ENCODE results near the gene RPS15A. TPM values are rescaled to one million over a fixed set of nuclear protein-coding genes. Genes with fewer than 3 reads are reported as not detected.
"Not testable (repeated sequence)": the region's sequence is repeated elsewhere in the genome, so short reads cannot be mapped to it uniquely, and the experiment has no call there.

RPS15A gene
- total RNA-seq, 1 donor from 2014 or later: 1,000 TPM

- intact Hi-C loops (cut with DNase I): no loop called here
- DNase-seq (ENCODE audit: low spot score) (no peak), ATAC-seq (no peak)
These were observed 10.2 kb upstream of the RPS15A start for GRCh38 chr16:18800293-18800692.

DNA sequence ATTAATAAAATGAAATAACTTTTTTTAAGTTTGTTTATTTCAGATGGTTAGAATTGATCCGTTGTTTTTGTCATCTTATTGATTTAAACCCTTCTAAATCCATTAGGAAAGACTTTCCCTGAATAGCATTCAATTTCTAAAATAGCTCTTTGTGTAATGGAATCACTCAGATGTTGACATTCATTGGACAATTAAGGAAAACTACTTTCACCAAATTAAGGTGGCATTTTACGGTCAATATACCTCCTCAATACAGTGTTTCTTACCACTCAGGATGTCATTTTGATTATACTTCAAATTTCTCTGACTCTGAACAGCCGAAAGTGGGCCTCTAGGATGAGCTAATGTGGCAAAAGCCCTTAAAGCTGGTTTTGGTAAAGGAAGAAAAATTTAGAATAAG is 9.4 kb upstream of the RPS15A start:
- DNase-seq (ENCODE audit: low spot score) (no peak), ATAC-seq (no peak)
- intact Hi-C loops (cut with DNase I): no loop called here

DNA sequence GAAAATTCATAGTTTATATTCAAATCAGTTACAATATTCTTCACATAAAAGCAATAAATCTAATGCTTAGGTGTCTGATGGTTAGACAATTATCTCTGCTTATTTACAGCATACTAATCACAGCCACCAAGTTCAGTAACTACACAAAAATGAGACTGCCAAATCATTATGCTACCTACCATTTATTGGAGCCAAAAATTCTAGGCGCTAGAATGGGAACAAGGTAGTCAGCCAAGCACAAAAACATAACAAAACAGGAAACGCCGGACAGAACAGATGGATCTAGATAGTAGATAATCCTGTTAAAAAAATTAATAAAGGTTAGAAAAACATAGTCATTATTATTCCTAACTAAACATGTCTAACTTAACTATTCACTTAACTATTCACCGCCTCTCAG is 7.6 kb upstream of the RPS15A start:
- DNase-seq (ENCODE audit: low spot score) (no peak), ATAC-seq (no peak)
- intact Hi-C loops (cut with DNase I): no loop called here

DNA sequence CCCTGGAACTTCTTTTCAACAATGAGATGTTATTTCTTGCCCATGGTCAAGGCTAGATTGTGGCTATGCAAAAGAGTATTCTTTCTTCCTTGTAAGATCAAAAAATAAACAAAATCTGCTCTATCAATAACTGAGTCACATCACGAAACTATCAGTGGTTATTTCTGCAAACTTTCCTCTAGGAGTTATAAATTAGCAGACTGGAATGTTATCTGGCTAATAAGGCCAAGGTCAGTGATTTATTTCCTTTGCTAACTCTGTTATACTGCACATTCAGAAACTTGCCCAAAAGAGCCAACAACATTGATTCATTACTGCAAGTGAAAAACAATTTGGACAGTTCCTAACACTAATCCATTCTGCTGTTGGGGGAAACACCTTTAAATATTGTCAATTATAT is 6.2 kb upstream of the RPS15A start:
- ATAC-seq: no peak
- intact Hi-C loops (cut with DNase I): no loop called here
- DNase-seq (ENCODE audit: low spot score): no peak

DNA sequence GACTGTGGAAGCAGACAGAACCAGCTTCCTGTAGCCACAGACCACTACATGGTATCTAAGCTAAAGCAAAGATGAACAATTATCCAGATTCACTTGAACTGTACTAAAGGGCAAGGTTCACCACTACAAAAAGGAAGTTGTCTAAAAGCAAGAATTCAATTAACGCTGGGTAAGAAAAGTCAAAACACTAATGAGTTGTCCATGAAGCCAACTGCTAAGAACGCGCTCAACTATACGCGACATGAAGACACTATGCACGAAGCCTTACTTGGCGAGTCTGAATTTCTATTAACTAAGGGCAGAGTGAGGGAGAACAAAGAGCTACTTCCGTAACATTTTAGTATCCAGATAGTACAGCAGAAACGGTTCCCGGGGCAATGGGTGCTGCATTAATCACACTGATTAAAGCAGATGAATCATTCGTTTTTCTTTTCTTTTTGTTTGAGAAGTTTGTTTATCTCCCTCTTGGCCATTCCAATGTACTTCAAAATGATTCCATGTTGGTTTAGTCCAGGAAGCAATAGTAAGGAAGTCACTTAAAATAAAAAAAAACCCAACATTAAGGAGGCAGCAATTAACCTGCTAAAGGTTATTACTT is 2.8 kb upstream of the RPS15A start:
- ATAC-seq: no peak
- intact Hi-C loops (cut with DNase I): no loop called here

DNA sequence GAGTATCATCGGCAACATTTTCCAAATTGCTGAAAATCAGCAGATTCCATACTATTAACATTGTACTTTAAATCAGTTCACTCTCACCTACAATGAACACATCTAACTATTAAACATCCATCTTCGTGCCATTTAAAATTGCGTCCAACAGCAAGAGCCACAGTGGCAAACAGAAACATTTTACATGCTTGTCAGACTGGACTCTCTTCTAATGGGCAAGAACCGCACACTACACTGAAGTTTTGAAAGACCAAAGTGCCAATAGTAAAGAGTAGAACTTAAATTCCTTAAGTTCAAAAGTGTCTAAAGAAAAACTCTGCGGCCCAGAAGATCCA is 652 bp downstream of the RPS15A start:
- no peak for ATAC-seq
- intact Hi-C loops (cut with DNase I): no loop called here

More for the DNA sequence above, 2.8 kb upstream of the RPS15A start:
- DNase-seq (ENCODE audit: low spot score): no peak

DNA sequence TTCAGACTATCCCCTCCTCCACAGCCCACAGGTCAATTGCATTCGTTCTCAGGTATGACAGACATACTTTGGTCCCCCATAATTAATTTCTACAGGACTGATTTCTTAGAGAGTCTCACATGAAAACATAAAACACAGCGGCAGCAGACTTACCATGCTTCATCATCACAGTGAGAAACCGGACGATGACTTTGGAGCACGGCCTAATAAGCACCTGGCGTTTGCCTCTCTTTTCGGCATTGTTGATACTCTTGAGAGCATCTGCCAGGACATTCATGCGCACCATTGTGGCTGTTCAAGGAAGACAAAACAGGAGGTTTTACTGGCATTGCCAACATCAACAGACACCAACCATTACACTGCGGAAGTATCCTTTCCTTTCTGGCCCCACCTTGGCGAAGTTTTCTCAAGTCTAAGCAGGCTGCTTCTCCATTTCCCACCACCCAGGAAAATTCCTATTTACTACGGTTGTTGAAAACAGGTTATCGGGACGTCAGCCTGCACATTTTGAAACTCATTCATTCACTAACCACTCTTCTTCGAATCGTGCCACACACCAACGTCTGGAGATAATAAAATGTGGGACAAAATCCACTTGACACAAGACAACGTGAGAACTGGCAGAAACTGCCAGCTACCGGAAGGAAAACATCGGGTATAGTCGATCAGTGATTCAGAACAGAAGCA is 1.2 kb downstream of the RPS15A start:
- DNase-seq (ENCODE audit: low spot score) (no peak), ATAC-seq (no peak)
- intact Hi-C loops (cut with DNase I): no loop called here

More for the DNA sequence above, 652 bp downstream of the RPS15A start:
- no peak for DNase-seq (ENCODE audit: low spot score)

- no peak for DNase-seq (ENCODE audit: low spot score)
- intact Hi-C loops (cut with DNase I): no loop called here
- ATAC-seq: no peak
These were observed 5.1 kb downstream of the RPS15A start for GRCh38 chr16:18784917-18785623.

DNA sequence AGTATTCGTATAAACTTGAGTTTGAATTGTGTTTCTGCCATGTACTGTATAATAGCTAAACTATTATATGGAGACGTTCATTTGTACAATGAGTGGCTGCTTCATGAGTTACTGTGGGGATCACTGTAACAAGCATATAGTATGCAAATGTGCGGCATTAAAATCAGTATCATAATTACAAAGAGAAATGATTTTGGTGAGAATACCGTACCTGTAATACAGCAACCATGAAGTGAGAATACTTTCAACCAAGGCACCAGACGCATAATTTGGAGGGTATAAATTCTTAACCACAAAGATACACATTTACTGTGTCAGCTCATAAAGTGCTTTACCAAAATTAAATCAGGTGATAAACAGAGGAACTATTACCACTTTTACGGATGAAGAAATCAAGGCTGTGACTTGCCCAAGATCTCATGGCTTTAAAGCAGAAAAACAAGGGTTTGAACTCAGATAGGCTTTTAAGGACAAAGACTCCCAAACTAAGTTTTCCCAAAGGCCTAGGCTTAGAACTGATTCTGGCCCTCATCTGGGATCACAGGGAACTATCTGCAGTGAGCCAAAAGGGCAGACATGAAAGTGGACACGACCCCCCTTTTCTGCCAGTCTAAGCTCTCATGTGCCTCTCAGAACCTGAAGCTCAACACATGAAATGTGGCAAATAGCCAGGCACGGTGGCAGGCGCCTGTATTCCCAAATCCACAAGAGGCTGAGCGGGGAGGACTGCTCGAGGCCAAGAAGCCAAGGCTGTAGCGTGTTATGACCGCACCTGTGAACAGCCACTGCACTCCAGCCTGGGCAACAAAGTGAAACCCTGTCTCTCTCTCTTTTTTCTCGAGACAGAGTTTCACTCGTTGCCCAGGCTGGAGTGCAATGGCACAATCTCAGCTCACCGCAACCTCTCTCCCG is 6.4 kb downstream of the RPS15A start:
- DNase-seq (ENCODE audit: low spot score): no peak
- intact Hi-C loops (cut with DNase I): no loop called here
- ATAC-seq: no peak

- DNase-seq (ENCODE audit: low spot score) (no peak), ATAC-seq (no peak)
- intact Hi-C loops (cut with DNase I): no loop called here
These were observed 7.3 kb downstream of the RPS15A start for GRCh38 chr16:18782697-18783429.

GRCh38 chr16:18781232-18781631 is 8.9 kb downstream of the RPS15A start:
- intact Hi-C loops (cut with DNase I); ATAC-seq; DNase-seq (ENCODE audit: low spot score): not testable (repeated sequence)

DNA sequence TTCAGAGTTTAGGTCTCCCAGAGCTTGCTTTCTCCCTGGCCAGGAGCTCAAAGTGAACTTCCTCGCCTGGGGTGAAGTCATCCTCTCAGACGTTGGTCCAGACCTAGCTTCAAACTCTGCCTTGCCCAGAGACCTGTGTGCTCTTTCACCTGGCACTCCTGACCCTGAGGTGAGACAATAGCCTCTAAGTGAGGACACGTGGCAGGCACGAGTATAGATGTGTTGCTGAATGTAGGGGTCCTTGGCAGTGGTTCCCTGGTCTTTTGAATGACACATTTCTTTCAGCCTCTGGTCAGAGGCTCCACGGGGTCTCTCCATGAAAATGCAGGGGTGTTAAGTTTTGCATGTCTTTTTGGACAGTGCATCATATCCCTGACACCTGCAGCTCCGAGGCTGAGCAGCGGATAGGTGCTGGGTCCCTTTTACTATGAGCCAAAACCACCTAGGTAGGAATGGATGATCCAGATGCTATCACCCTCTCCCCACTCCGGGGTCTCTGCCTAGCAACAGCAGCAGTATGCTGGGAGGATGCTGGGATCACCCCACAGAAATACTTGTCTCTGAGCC is 9.6 kb downstream of the RPS15A start:
- ATAC-seq; intact Hi-C loops (cut with DNase I); DNase-seq (ENCODE audit: low spot score): not testable (repeated sequence)

GRCh38 chr16:18777664-18778063 is 12.5 kb downstream of the RPS15A start:
- ATAC-seq; intact Hi-C loops (cut with DNase I); DNase-seq (ENCODE audit: low spot score): not testable (repeated sequence)

DNA sequence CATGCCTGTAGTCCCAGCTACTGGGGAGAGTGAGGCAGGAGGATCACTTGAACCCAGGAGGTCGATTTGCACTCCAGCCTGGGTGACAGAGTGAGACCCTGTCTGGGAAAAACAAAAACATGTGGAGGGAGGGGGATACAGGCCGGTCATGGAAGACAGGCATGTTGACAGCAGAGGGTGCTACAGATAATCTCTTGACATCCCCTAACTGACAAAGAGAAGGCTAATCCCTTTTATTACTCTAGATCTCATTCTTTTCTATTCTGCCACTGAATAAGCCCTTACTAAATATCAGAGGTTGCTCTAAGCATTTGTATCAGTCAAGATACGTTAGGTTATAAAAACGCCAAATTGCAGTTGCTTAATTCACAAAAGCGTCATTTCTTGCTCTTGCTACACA is 13.8 kb downstream of the RPS15A start:
- ATAC-seq; DNase-seq (ENCODE audit: low spot score); intact Hi-C loops (cut with DNase I): not testable (repeated sequence)

GRCh38 chr16:18774651-18775050 is 15.5 kb downstream of the RPS15A start:
- intact Hi-C loops (cut with DNase I); ATAC-seq: not testable (repeated sequence)

GRCh38 chr16:18772171-18772570 is 18.0 kb downstream of the RPS15A start:
- ATAC-seq; intact Hi-C loops (cut with DNase I); DNase-seq (ENCODE audit: low spot score): not testable (repeated sequence)

More at GRCh38 chr16:18774651-18775050, 15.5 kb downstream of the RPS15A start:
- DNase-seq (ENCODE audit: low spot score): not testable (repeated sequence)

- DNase-seq (ENCODE audit: low spot score); intact Hi-C loops (cut with DNase I); ATAC-seq: not testable (repeated sequence)
These were observed 19.7 kb downstream of the RPS15A start for GRCh38 chr16:18770336-18770962.

DNA sequence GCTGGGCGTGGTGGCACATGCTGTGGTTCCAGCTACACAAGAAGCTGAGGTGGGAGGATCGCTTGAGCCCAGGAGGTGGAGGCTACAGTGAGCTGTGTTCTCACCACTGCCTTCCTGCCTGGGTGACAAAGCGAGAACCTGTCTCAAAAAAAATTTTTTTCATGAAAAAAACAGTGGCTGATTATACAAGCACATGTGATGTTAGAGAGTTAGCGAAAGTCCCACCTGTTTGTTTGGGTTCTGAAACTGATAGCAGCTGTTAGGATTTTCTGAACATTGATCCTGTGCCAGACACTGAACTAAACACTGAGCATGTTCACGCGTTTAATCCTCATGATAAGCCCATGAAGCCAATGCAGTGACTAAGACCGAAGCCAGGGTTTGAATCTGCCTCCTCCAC is 22.9 kb downstream of the RPS15A start:
- ATAC-seq; intact Hi-C loops (cut with DNase I); DNase-seq (ENCODE audit: low spot score): not testable (repeated sequence)

All from sciatic nerve (tissue), 2 donors.